ENCODE results near the gene AGBL3.
A peak's percentile ranks its signal among the peaks of the same experiment; 100 is the strongest.

The AGBL3 gene

DNA sequence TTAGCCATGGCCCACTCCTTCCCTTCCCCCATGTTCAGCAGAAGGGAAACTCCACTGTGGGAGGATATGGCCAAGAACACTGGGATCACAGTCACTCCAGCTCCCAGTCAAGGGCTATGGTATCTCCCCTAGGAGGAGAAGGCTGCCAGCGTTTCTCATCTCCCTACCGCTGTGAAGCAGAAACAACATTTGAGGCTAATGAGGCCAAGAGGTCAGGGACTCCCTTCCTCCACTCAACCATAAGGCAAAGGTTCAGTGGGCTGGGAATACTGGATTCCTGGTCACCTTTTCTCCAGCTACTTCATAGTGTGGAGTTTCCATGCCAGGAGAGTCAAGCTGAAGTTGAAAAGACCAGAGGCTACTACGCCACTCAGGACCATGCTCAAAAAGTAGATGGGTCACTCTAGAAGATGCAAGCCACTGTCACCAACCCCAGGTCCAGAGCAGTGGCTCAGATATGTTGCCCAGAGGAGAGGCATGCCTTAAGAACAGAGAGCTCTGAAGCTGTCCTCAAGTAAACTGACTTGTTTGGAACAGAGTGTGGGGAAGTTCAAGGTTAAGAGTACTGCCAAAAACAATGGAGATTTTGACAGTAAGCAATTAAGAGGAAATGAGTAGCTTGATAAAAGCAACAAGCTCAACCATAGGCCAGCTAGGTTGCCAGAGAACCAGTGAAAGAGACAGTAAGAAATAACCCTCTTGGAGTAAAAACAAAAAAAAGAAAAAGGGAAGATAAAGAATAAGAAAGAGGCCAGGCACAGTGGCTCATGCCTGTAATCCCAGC lies 157.8 kb downstream of the AGBL3 start:
- DNase-seq (ENCODE audit: low spot score in 2 of 2) = no peak
- Mint-ChIP-seq H3K36me3 (ENCODE audit: insufficient read depth) (peaks cover 12% of the 10 kb centered on the region), H3K9me3 (no peaks in the 10 kb centered on the region), H3K27ac (ENCODE audit: low read depth) (no peak overlapping the region), H3K27me3 (no peaks in the 10 kb centered on the region), H3K4me3 (no peak overlapping the region), H3K4me1 (peaks cover 32% of the 10 kb centered on the region)
- ATAC-seq (replicated peaks; ENCODE audit: extremely low read depth, poor library complexity, severe bottlenecking) = no peak

GRCh38 chr7:135147341-135147898 lies 161.1 kb downstream of the AGBL3 start:
- H3K4me3 Mint-ChIP-seq = peak overlapping the region; percentile 81
- peak overlapping the region; percentile 92 for H3K27ac Mint-ChIP-seq (ENCODE audit: low read depth)
- H3K9me3 Mint-ChIP-seq = no peaks in the 10 kb centered on the region
- DNase-seq (ENCODE audit: low spot score in 2 of 2) = no peak
- H3K4me1 Mint-ChIP-seq = peaks cover 58% of the 10 kb centered on the region
- peak; percentile 12 for ATAC-seq (replicated peaks; ENCODE audit: extremely low read depth, poor library complexity, severe bottlenecking)
- H3K36me3 Mint-ChIP-seq (ENCODE audit: insufficient read depth) = peaks cover 12% of the 10 kb centered on the region
- H3K27me3 Mint-ChIP-seq = no peaks in the 10 kb centered on the region

DNA sequence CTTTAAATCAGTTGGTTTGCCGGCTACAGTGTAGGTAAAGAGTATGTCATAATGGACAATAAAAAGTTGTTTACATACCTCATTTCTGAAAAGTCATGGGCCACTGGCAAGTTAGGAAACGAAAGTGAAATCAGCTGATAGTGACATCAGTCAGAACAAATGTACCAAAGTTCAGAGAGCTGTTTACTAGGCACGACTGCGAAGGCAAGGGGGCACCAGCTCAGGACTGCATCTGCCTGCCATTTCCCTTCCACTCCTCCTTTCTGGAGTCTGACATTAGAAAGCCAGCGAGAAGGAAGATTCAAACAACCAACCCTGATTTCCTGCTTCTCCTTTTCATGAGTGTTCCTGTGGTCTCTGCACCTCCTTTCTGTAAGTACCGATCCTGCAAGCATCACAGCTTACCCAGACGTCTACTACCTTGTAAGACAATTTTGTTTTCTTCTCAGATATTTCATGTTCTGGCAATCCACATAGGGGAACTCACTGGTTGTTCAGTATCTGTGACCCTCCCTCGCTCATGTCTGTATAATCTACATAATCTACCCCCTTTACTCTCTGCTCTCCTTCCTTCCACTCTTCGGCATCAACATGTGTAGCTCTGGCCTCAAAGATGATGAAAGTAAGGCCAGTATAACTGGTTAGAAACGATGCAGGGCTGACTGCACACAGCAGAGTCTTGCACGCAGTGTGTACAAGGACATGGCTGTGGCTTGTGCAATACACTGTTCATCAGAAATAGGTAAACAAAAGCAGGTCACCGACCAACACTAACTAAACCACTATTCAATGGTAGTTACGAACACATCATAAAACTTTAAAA lies 161.8 kb downstream of the AGBL3 start, which contains the start of gene TMEM140:
TSS of gene TMEM140 (plus strand) at position 174 of the 823 bp plus-strand sequence. CDS start 16,370 bp downstream, outside the sequence.
- H3K4me1 Mint-ChIP-seq = peaks cover 65% of the 10 kb centered on the region
- peak within 1 kb of the TSS; percentile 92 for H3K27ac Mint-ChIP-seq (ENCODE audit: low read depth)
- peak within 1 kb of the TSS; percentile 81 for H3K4me3 Mint-ChIP-seq
- peak; percentile 33 to 67 for DNase-seq (ENCODE audit: low spot score in 2 of 2)
- peak; percentile 82 for ATAC-seq (replicated peaks; ENCODE audit: extremely low read depth, poor library complexity, severe bottlenecking)
- no peaks in the 10 kb centered on the region for H3K27me3 Mint-ChIP-seq
- peaks cover 16% of the 10 kb centered on the region for H3K36me3 Mint-ChIP-seq (ENCODE audit: insufficient read depth)
- no peaks in the 10 kb centered on the region for H3K9me3 Mint-ChIP-seq

DNA sequence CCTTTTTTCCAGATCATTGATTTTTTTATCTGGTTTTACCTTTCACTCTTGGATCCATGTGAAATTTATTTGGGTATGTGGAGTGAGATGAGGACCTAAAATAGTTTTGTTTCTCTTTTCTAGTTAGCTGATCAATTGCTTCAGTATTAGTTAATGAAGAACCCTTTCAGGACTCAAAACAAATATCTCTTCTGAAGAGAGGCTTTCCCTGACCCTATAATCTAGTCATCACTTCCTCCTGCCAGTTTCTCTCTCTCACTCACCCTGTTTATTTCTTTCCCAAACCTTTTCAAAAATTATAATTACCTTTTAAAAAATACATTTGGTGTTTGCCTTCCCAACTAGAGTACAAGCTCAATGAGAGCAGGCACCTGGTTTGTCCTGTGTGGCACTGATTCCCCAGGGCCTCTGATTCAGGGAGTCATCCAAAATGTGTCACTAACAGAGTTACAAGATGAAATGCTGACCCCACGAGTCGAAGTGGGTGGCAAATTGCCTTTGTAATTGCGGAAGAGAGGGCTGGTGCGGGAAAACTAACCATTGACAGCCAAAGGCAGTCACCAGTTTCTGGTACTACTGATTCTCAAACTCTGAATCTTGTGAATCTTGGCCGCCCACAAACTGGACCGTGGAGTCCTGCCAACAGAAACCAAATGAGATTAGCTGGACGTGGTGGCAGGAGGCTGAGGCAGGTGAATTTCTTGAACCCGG lies 163.9 kb downstream of the AGBL3 start:
- peaks cover 78% of the 10 kb centered on the region for H3K4me1 Mint-ChIP-seq
- H3K9me3 Mint-ChIP-seq = peaks cover 8% of the 10 kb centered on the region
- H3K36me3 Mint-ChIP-seq (ENCODE audit: insufficient read depth) = peaks cover 17% of the 10 kb centered on the region
- peak overlapping the region; percentile 81 for H3K4me3 Mint-ChIP-seq
- no peak for DNase-seq (ENCODE audit: low spot score in 2 of 2)
- ATAC-seq (replicated peaks; ENCODE audit: extremely low read depth, poor library complexity, severe bottlenecking) = no peak
- H3K27ac Mint-ChIP-seq (ENCODE audit: low read depth) = peak overlapping the region; percentile 92
- no peaks in the 10 kb centered on the region for H3K27me3 Mint-ChIP-seq

- Mint-ChIP-seq H3K4me1 (peaks cover 75% of the 10 kb centered on the region), H3K4me3 (peak overlapping the region; percentile 81), H3K27me3 (no peaks in the 10 kb centered on the region), H3K9me3 (peaks cover 11% of the 10 kb centered on the region), H3K36me3 (ENCODE audit: insufficient read depth) (peaks cover 16% of the 10 kb centered on the region), H3K27ac (ENCODE audit: low read depth) (peak overlapping the region; percentile 0)
- ATAC-seq (replicated peaks; ENCODE audit: extremely low read depth, poor library complexity, severe bottlenecking) (no peak), DNase-seq (ENCODE audit: low spot score in 2 of 2) (no peak)
Measured at GRCh38 chr7:135151132-135151531, 164.8 kb downstream of the AGBL3 start.

- Mint-ChIP-seq H3K9me3 (peaks cover 15% of the 10 kb centered on the region), H3K4me1 (peaks cover 75% of the 10 kb centered on the region), H3K36me3 (ENCODE audit: insufficient read depth) (peaks cover 15% of the 10 kb centered on the region), H3K27ac (ENCODE audit: low read depth) (peak overlapping the region; percentile 0), H3K4me3 (peak overlapping the region; percentile 31), H3K27me3 (no peaks in the 10 kb centered on the region)
- DNase-seq (ENCODE audit: low spot score in 2 of 2) (no peak), ATAC-seq (replicated peaks; ENCODE audit: extremely low read depth, poor library complexity, severe bottlenecking) (no peak)
Measured at GRCh38 chr7:135151533-135151932, 165.2 kb downstream of the AGBL3 start.

GRCh38 chr7:135152442-135152841 lies 166.1 kb downstream of the AGBL3 start:
- ATAC-seq (replicated peaks; ENCODE audit: extremely low read depth, poor library complexity, severe bottlenecking) = no peak

DNA sequence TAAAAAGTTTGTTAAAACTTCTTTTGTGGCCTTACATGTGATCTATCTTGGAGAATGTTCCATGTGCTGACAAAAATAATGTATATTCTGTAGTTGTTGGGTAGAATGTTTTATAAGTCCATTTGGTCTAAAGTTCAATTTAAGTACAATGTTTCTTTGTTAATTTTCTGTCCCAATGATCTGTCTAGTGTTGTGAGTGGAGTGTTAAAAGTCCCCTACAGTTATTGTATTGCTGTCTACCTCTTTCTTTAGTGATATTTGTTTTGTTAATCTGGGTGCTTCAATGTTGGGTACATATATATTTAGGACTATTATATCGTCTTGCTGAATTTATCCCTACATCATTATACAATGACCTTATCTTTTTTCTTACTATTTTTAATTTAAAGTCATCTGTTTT lies 168.4 kb downstream of the AGBL3 start:
- no peak overlapping the region for H3K4me3 Mint-ChIP-seq
- peaks cover 12% of the 10 kb centered on the region for H3K36me3 Mint-ChIP-seq (ENCODE audit: insufficient read depth)
- DNase-seq (ENCODE audit: low spot score in 2 of 2) (no peak), ATAC-seq (replicated peaks; ENCODE audit: extremely low read depth, poor library complexity, severe bottlenecking) (no peak)
- H3K9me3 Mint-ChIP-seq = peaks cover 19% of the 10 kb centered on the region
- no peak overlapping the region for H3K27ac Mint-ChIP-seq (ENCODE audit: low read depth)
- no peaks in the 10 kb centered on the region for H3K27me3 Mint-ChIP-seq
- H3K4me1 Mint-ChIP-seq = peaks cover 84% of the 10 kb centered on the region

More at GRCh38 chr7:135152442-135152841, 166.1 kb downstream of the AGBL3 start:
- H3K27ac Mint-ChIP-seq (ENCODE audit: low read depth) = no peak overlapping the region
- H3K9me3 Mint-ChIP-seq = peaks cover 19% of the 10 kb centered on the region
- H3K27me3 Mint-ChIP-seq = no peaks in the 10 kb centered on the region
- DNase-seq (ENCODE audit: low spot score in 2 of 2) = no peak
- peak overlapping the region; percentile 48 for H3K4me3 Mint-ChIP-seq
- H3K4me1 Mint-ChIP-seq = peaks cover 75% of the 10 kb centered on the region
- H3K36me3 Mint-ChIP-seq (ENCODE audit: insufficient read depth) = peaks cover 17% of the 10 kb centered on the region

DNA sequence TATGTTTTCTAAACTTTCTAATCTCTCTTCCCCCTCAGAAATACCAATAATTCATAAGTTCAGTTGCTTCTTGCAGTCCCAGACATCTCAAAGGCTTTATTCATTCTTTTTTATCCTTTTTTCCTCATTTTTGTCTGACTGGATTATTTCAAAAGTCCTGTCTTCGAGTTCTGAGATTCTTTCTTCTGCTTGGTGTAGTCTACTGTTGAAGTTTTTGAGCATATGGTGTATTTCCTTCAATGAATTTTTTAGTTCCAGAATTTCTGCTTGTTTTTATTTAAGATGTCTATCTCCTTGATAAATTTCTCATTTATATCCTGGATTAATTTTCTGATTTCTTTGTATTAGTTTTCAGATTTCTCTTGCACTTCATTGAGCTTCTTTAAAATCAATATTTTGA lies 170.0 kb downstream of the AGBL3 start:
- Mint-ChIP-seq H3K36me3 (ENCODE audit: insufficient read depth) (peaks cover 14% of the 10 kb centered on the region), H3K27ac (ENCODE audit: low read depth) (peak overlapping the region; percentile 64), H3K4me1 (peaks cover 85% of the 10 kb centered on the region), H3K27me3 (no peaks in the 10 kb centered on the region), H3K4me3 (no peak overlapping the region), H3K9me3 (peaks cover 19% of the 10 kb centered on the region)
- no peak for ATAC-seq (replicated peaks; ENCODE audit: extremely low read depth, poor library complexity, severe bottlenecking)
- DNase-seq (ENCODE audit: low spot score in 2 of 2) = no peak

DNA sequence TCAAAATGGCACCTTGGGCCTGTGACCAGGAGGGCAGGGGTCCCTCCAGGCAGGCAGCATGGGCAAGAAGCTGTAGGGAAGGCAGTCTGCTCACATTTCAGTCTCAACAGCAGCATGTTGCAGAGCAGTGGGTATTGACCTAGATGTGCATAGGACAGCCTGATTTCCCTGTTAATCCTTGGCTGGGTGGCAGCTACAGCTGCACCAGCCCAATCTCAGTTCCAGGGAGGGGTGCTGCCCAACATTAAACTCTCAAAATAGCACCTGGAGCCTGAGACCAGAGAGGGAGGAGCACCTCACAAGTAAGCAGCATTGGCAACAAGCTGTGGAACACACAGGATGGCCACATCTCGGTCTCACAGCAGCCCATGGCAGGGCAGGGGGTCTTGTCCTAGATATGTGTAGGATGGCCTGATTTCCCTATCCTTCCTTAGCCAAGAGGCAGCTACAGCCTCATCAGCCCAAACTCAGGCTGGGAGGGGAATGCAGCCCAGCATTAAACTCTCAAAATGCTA lies 171.9 kb downstream of the AGBL3 start:
- Mint-ChIP-seq H3K27me3 (no peaks in the 10 kb centered on the region), H3K36me3 (ENCODE audit: insufficient read depth) (peaks cover 13% of the 10 kb centered on the region), H3K4me1 (peaks cover 87% of the 10 kb centered on the region), H3K27ac (ENCODE audit: low read depth) (peak overlapping the region; percentile 80), H3K4me3 (no peak overlapping the region), H3K9me3 (peaks cover 25% of the 10 kb centered on the region)
- DNase-seq (ENCODE audit: low spot score in 2 of 2) = no peak
- ATAC-seq (replicated peaks; ENCODE audit: extremely low read depth, poor library complexity, severe bottlenecking) = no peak

- Mint-ChIP-seq H3K27me3 (no peaks in the 10 kb centered on the region), H3K9me3 (peaks cover 25% of the 10 kb centered on the region), H3K27ac (ENCODE audit: low read depth) (peak overlapping the region; percentile 80), H3K4me3 (peak overlapping the region; percentile 25), H3K36me3 (ENCODE audit: insufficient read depth) (peaks cover 13% of the 10 kb centered on the region), H3K4me1 (peaks cover 86% of the 10 kb centered on the region)
- DNase-seq (ENCODE audit: low spot score in 2 of 2) (no peak), ATAC-seq (replicated peaks; ENCODE audit: extremely low read depth, poor library complexity, severe bottlenecking) (no peak)
Measured at GRCh38 chr7:135158874-135159273, 172.6 kb downstream of the AGBL3 start.
